HL-60 (cell line): ENCODE data around the gene OLAH.

Experiments used
- CTCF ChIP-seq: IDR thresholded peaks from one replicate; pipeline ENCODE4 v1.5.1; 2011; ENCODE audit warnings: low read length, control low read depth, inconsistent platforms; ENCODE audit not compliant: insufficient read depth
- POLR2AphosphoS5 ChIP-seq: IDR thresholded peaks from 2 replicates; pipeline ENCODE4 v1.6.1; 2012; ENCODE audit warnings: low read depth
- REST ChIP-seq: IDR thresholded peaks from 2 replicates; pipeline ENCODE4 v1.6.1; 2012; ENCODE audit warnings: low read depth; ENCODE audit not compliant: insufficient replicate concordance

GRCh38 chr10:15043674-15044073, at the start of gene OLAH:
- TF ChIP-seq CTCF (no peak), POLR2AphosphoS5 (no peak), REST (no peak)
